Measurements from ENCODE around the gene SHISA7. TPM values are rescaled to one million over a fixed set of nuclear protein-coding genes. Genes with fewer than 3 reads are reported as not detected.

Gene SHISA7
- total RNA-seq, 2 experiments from 2014 or later = not detected

GRCh38 chr19:55392820-55393761, 50.0 kb downstream of the SHISA7 start:
- POLR2A ChIA-PET = interaction anchor here (0.7 kb wide), 1 partner anchor 138 kb away, joined by 3 read pairs; no protein-coding TSS in a partner anchor
- peaks cover 35% of the 10 kb centered on the region for H3K36me3 ChIP-seq (ENCODE audit: insufficient read depth, low read length)
- H3K79me2 ChIP-seq (ENCODE audit: insufficient read depth, low read depth, low read length) = peaks cover 9% of the 10 kb centered on the region
- no peak overlapping the region for H3K27ac ChIP-seq (ENCODE audit: low read depth, low read length, poor library complexity, severe bottlenecking)
- no peak for TF ChIP-seq EZH2phosphoT487 (IDR thresholded peaks at IDR 0.05; ENCODE audit: borderline replicate concordance, low read depth, low read length)
- TF ChIP-seq CTCF (conservative IDR thresholded peaks at IDR 0.05; ENCODE audit: low read length) = no peak
- H3K9me2 ChIP-seq (ENCODE audit: insufficient read depth, low read length) = no peaks in the 10 kb centered on the region
- peaks cover 18% of the 10 kb centered on the region for H3K4me1 ChIP-seq (ENCODE audit: insufficient read depth, low read length, poor library complexity, severe bottlenecking)
- no peak overlapping the region for H3K4me2 ChIP-seq (ENCODE audit: low read length)
- CTCF ChIA-PET (ENCODE audit: unreplicated experiment) = no interaction called here
- no TSS peak for BruUV-seq (replicated peaks)
- no peaks in the 10 kb centered on the region for H3K9me3 ChIP-seq (ENCODE audit: low read length)
- intact Hi-C loops (cut with micrococcal nuclease; ENCODE audit: unreplicated experiment) = no loop called here
- no peak overlapping the region for H3K4me3 ChIP-seq (ENCODE audit: low read depth, low read length, poor library complexity, severe bottlenecking)
- H4K20me1 ChIP-seq (ENCODE audit: insufficient read depth, low read length) = peaks cover 6% of the 10 kb centered on the region
- DNase-seq (ENCODE audit: low spot score) = no peak
- no peak overlapping the region for H2AFZ ChIP-seq (ENCODE audit: low read length)

GRCh38 chr19:55391702-55392615, 51.1 kb downstream of the SHISA7 start:
- Histone ChIP-seq H3K4me2 (ENCODE audit: low read length) (no peak overlapping the region), H3K79me2 (ENCODE audit: insufficient read depth, low read depth, low read length) (peaks cover 20% of the 10 kb centered on the region), H3K9me2 (ENCODE audit: insufficient read depth, low read length) (no peaks in the 10 kb centered on the region), H3K4me1 (ENCODE audit: insufficient read depth, low read length, poor library complexity, severe bottlenecking) (peaks cover 30% of the 10 kb centered on the region), H3K4me3 (ENCODE audit: low read depth, low read length, poor library complexity, severe bottlenecking) (no peak overlapping the region), H3K9me3 (ENCODE audit: low read length) (no peaks in the 10 kb centered on the region), H2AFZ (ENCODE audit: low read length) (no peak overlapping the region), H3K27ac (ENCODE audit: low read depth, low read length, poor library complexity, severe bottlenecking) (peak overlapping the region; percentile 1), H4K20me1 (ENCODE audit: insufficient read depth, low read length) (peaks cover 18% of the 10 kb centered on the region), H3K36me3 (ENCODE audit: insufficient read depth, low read length) (peaks cover 46% of the 10 kb centered on the region)
- no peak for DNase-seq (ENCODE audit: low spot score)
- ChIA-PET CTCF (ENCODE audit: unreplicated experiment) (no interaction called here), POLR2A (interaction anchor here (0.9 kb wide), 1 partner anchor 10 kb away, joined by 3 read pairs; no protein-coding TSS in a partner anchor)
- TF ChIP-seq EZH2phosphoT487 (IDR thresholded peaks at IDR 0.05; ENCODE audit: borderline replicate concordance, low read depth, low read length) (no peak), CTCF (conservative IDR thresholded peaks at IDR 0.05; ENCODE audit: low read length) (no peak)
- no TSS peak for BruUV-seq (replicated peaks)
- intact Hi-C loops (cut with micrococcal nuclease; ENCODE audit: unreplicated experiment) = no loop called here
